H1 (cell line): ENCODE measurements around the gene SYT14. TPM values are rescaled to one million over a fixed set of nuclear protein-coding genes. Genes with fewer than 3 reads are reported as not detected.

Experiments used
- JUND ChIP-seq: IDR thresholded peaks from 2 replicates; pipeline ENCODE4 v1.6.1; 2011; ENCODE audit warnings: mild to moderate bottlenecking, improper control_type of control experiment, low read length
- polyA plus RNA-seq, 7 experiments: library from polyadenylated mRNA; depleted of rRNA in 3 of 7; stranded (reverse) in 5 of 7; unstranded in 2 of 7; fragments of >200 nt in 5 of 7; fragments of 200-250 nt in 2 of 7; gene quantifications; 1 replicate in 5 of 7; 2 replicates in 1 of 7; 4 replicates in 1 of 7; pipeline versions ENCODE4 v1.2.1 to v1.2.3, GENCODE V29; 2011 to 2013; ENCODE audit warnings: missing spikeins in 2 of 7, mixed read lengths in 2 of 7
- total RNA-seq: library from RNA; stranded (reverse); fragmentation: NEBNext Ultra II Directional; extraction: Animal tissue kit (Norgen Biotek cat#: 25700); gene quantifications from 2 replicates; pipeline ENCODE4 v1.2.1, GENCODE V29; 2021

The SYT14 gene
- total and polyA plus RNA-seq, 2 of the 8 experiments (the other 6 are each of a cell fraction or from before 2014, with no cell fraction given), result 2.3 to 18.4 TPM

DNA sequence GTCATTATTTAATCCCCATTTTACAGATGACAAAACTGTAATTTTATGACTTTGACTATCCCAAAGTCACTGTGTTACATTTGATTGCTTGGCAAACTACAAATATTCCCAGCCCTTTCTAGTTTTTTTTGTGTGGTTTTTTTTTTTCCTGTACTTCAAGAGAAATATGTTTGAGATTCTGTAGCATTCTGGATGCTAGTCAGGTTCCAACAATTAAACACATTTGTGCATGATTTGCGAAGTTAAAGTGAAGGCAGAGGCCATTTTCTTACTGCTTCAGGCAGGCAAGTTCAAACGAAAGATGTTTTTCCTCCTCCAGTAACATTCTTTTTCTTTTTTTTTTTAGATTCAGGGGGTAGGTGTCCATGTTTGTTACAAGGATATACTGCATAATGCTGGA lies 186.7 kb downstream of the SYT14 start (continued):
- no peak for TF ChIP-seq JUND
